K562 (cell line): ENCODE measurements around the gene MED15. TPM values are rescaled to one million over a fixed set of nuclear protein-coding genes. Genes with fewer than 3 reads are reported as not detected.

Source experiments
- ATAC-seq: fragments of 200-7000 bp; cut with Tn5 transposase; 3 replicates; pipeline ENCODE4 v1.9.1; 2020; ENCODE audit warnings: moderate library complexity
- BruUV-seq: library from RNA; stranded (reverse); fragments of 400-500 nt; replicated peaks from 2 replicates; lab custom pipeline; 2021; lab: Mats Ljungman, UMichigan
- CTCF ChIA-PET: fragments of 300-600 bp; formaldehyde crosslinking; extraction: SDS; loops from one replicate; lab custom pipeline; 2021; ENCODE audit warnings: low intra/inter-chr PET ratio; lab: Yijun Ruan, JAX
- POLR2A ChIA-PET: fragments of 300-600, 350-650 bp; sonication (Branson Sonifier 250); formaldehyde crosslinking; extraction: SDS; loops from one replicate; lab custom pipeline; 2021; ENCODE audit warnings: antibody characterized with exemption, inconsistent platforms; lab: Yijun Ruan, JAX
- DNase-seq, 4 experiments: peaks; one replicate each; pipeline versions ENCODE4 v3.0.0 to v3.0.0-alpha.2; 2011 to 2018; ENCODE audit warnings: low spot score in 3 of 4, mixed read lengths in 3 of 4; ENCODE audit errors: extremely low read depth in 1 of 4
- FAIRE-seq: peaks from 2 replicates; lab custom pipeline; 2011; peaks lifted over from hg19 to GRCh38; lab: Jason Lieb, UNC
- H2AFZ ChIP-seq: 2 replicates; pipeline ENCODE4 v1.6.0; 2011; ENCODE audit warnings: low read depth, low read length, control low read depth, inconsistent platforms
- H3K27ac ChIP-seq: fragments of 200-600 bp; 3 replicates; pipeline ENCODE4 v1.8.0; 2011; ENCODE audit warnings: low read depth, mild to moderate bottlenecking, control low read depth, inconsistent platforms, low read length, moderate library complexity, mixed read lengths; ENCODE audit errors: extremely low read depth
- H3K27me3 ChIP-seq, 2 experiments: fragments of 300-600 bp in 1 of 2; 2 replicates in 1 of 2; 3 replicates in 1 of 2; pipeline versions ENCODE4 v1.6.0 to v1.8.0; 2011; ENCODE audit warnings: inconsistent platforms in 2 of 2, low read length in 2 of 2, mild to moderate bottlenecking in 1 of 2, mixed read lengths in 1 of 2, moderate library complexity in 1 of 2; ENCODE audit not compliant: control insufficient read depth in 2 of 2, insufficient read depth in 2 of 2
- H3K36me3 ChIP-seq: fragments of 300-600 bp; 3 replicates; pipeline ENCODE4 v1.8.0; 2011; ENCODE audit warnings: mild to moderate bottlenecking, low read length, inconsistent platforms; ENCODE audit not compliant: control insufficient read depth, insufficient read depth
- H3K4me1 ChIP-seq, 2 experiments: fragments of 200-600 bp in 1 of 2; replicated peaks in 1 of 2; 2 replicates in 1 of 2; 3 replicates in 1 of 2; pipeline versions ENCODE4 v1.5.1 to v1.8.0; 2011; ENCODE audit warnings: inconsistent platforms in 2 of 2, low read length in 2 of 2, mild to moderate bottlenecking in 1 of 2, mixed read lengths in 1 of 2, moderate library complexity in 1 of 2; ENCODE audit not compliant: control insufficient read depth in 2 of 2, insufficient read depth in 2 of 2
- H3K4me2 ChIP-seq: 2 replicates; pipeline ENCODE4 v1.6.1; 2011; ENCODE audit warnings: low read length, control low read depth, inconsistent platforms, mixed read lengths; ENCODE audit not compliant: insufficient read depth
- H3K4me3 ChIP-seq: fragments of 200-600 bp; sonication (generic), shearing (Covaris generic); 2 replicates; pipeline ENCODE4 v1.5.1; 2016; ENCODE audit warnings: control low read depth, inconsistent platforms
- H3K79me2 ChIP-seq: fragments of 200-600 bp; 3 replicates; pipeline ENCODE4 v1.8.0; 2011; ENCODE audit warnings: low read length, inconsistent platforms; ENCODE audit not compliant: control insufficient read depth, insufficient read depth
- H3K9ac ChIP-seq, 2 experiments: 2 replicates each; pipeline versions ENCODE4 v1.6.0 to v1.6.1; 2011; ENCODE audit warnings: low read depth in 2 of 2, low read length in 2 of 2, control low read depth in 1 of 2, inconsistent platforms in 1 of 2, mild to moderate bottlenecking in 1 of 2, mixed read lengths in 1 of 2; ENCODE audit not compliant: insufficient read depth in 1 of 2
- H3K9me1 ChIP-seq: one replicate; pipeline ENCODE4 v1.6.0; 2011; ENCODE audit warnings: inconsistent platforms, mild to moderate bottlenecking, low read length, moderate library complexity; ENCODE audit not compliant: control insufficient read depth, insufficient read depth
- H3K9me3 ChIP-seq: replicated peaks from 2 replicates; pipeline ENCODE4 v1.5.1; 2011; ENCODE audit warnings: low read depth, low read length, inconsistent platforms; ENCODE audit not compliant: control insufficient read depth, insufficient read depth
- H4K20me1 ChIP-seq: replicated peaks from 2 replicates; pipeline ENCODE4 v1.6.1; 2011; ENCODE audit warnings: low read length, inconsistent platforms, mixed read lengths; ENCODE audit not compliant: control insufficient read depth, insufficient read depth
- CBFB ChIP-seq: sonication (generic); formaldehyde crosslinking; IDR thresholded peaks from 2 replicates; pipeline ENCODE4 v1.4.0; 2020; ENCODE audit warnings: mild to moderate bottlenecking, missing genetic modification reagents
- DPF2 ChIP-seq: fragments of 450-650 bp; IDR thresholded peaks from 2 replicates; pipeline ENCODE4 v1.6.1; 2016
- ELF2 ChIP-seq: fragments of 250-450 bp; sonication (Bioruptor Pico); IDR thresholded peaks from 2 replicates; pipeline ENCODE4 v1.5.0; 2021; ENCODE audit warnings: mild to moderate bottlenecking
- HNRNPK ChIP-seq: fragments of 200-400 bp; formaldehyde crosslinking; IDR thresholded peaks from one replicate; pipeline ENCODE4 v1.6.1; 2018; ENCODE audit warnings: mild to moderate bottlenecking, low read depth, low read length; ENCODE audit not compliant: poor library complexity, severe bottlenecking
- NR2C2 ChIP-seq, 2 experiments: fragments of 200-800 bp in 1 of 2; sonication (Bioruptor generic) in 1 of 2; sonication (generic) in 1 of 2; formaldehyde crosslinking in 1 of 2; IDR thresholded peaks; 2 replicates each; pipeline versions ENCODE4 v1.6.1 to v1.8.0; 2016 to 2022; ENCODE audit warnings: mild to moderate bottlenecking in 1 of 2, missing compliant biosample characterization in 1 of 2, missing genetic modification characterization in 1 of 2, missing genetic modification reagents in 1 of 2
- RBFOX2 ChIP-seq: fragments of 200-400 bp; formaldehyde crosslinking; IDR thresholded peaks from 2 replicates; pipeline ENCODE4 v1.6.1; 2017; ENCODE audit warnings: low read depth, mild to moderate bottlenecking, low read length, moderate library complexity
- WGBS: fragments of 100-300 bp; shearing (Covaris generic); methylation state at CpG from one replicate; pipeline ENCODE4 v1.1.6; 2016; ENCODE audit warnings: low coverage, mixed read lengths; ENCODE audit not compliant: insufficient coverage; ENCODE audit errors: missing lambda C conversion rate; 5-methylcytosine and 5-hydroxymethylcytosine counted together
- in situ Hi-C: fragments of 300-500 bp; cut with MboI; formaldehyde crosslinking; loops from 4 replicates; pipeline ENCODE4 v1.15.0; 2018; ENCODE audit warnings: inconsistent platforms, mixed read lengths
- intact Hi-C: fragments of 100-400 bp; cut with micrococcal nuclease; formaldehyde crosslinking; loops from 2 replicates; pipeline ENCODE4 v1.14.2; 2022
- polyA plus RNA-seq, 8 experiments: library from polyadenylated mRNA; depleted of rRNA in 4 of 8; stranded (reverse) in 5 of 8; unstranded in 3 of 8; fragments of >200 nt; fragmentation: Nextera tagmentation in 2 of 8; fragmentation: Illumina TruSeq in 1 of 8; extraction: Ambion mirVana in 2 of 8; extraction: Trizol in 1 of 8; gene quantifications; 2 replicates each; pipeline versions ENCODE4 v1.2.1 to v1.2.3, GENCODE V29; 2011 to 2014; ENCODE audit warnings: inconsistent platforms in 1 of 8, missing spikeins in 1 of 8
- total RNA-seq, 7 experiments: library from RNA; depleted of rRNA in 6 of 7; stranded (reverse); fragments of >200 nt in 6 of 7; fragmentation: Illumina TruSeq in 2 of 7; extraction: Trizol in 2 of 7; gene quantifications; 2 replicates each; pipeline versions ENCODE4 v1.2.1 to v1.2.3, GENCODE V29; 2011 to 2021; ENCODE audit warnings: low replicate concordance in 1 of 7
- TF ChIP-seq, protein P1 (sequence below): fragments of 450-650 bp; IDR thresholded peaks from 2 replicates; pipeline ENCODE4 v1.6.1; 2016; ENCODE audit warnings: borderline replicate concordance
- TF ChIP-seq, protein P2 (sequence below): fragments of 450-650 bp; IDR thresholded peaks from 2 replicates; pipeline ENCODE4 v1.6.1; 2017; ENCODE audit warnings: antibody characterized with exemption
- TF ChIP-seq, protein P3 (sequence below): fragments of 150-350 bp; conservative IDR thresholded peaks from 2 replicates; pipeline ENCODE4 v1.6.1; 2014; ENCODE audit warnings: low read length
- TF ChIP-seq, protein P4 (sequence below): sonication (generic); formaldehyde crosslinking; IDR thresholded peaks from 2 replicates; pipeline ENCODE4 v1.8.1; 2023; ENCODE audit warnings: mild to moderate bottlenecking, missing genetic modification reagents

MED15 gene
- total and polyA plus RNA-seq, 9 of the 15 experiments (the other 6 are each of a cell fraction or from before 2014, with no cell fraction given): 4.0 to 271 (median 60.1) TPM

DNA sequence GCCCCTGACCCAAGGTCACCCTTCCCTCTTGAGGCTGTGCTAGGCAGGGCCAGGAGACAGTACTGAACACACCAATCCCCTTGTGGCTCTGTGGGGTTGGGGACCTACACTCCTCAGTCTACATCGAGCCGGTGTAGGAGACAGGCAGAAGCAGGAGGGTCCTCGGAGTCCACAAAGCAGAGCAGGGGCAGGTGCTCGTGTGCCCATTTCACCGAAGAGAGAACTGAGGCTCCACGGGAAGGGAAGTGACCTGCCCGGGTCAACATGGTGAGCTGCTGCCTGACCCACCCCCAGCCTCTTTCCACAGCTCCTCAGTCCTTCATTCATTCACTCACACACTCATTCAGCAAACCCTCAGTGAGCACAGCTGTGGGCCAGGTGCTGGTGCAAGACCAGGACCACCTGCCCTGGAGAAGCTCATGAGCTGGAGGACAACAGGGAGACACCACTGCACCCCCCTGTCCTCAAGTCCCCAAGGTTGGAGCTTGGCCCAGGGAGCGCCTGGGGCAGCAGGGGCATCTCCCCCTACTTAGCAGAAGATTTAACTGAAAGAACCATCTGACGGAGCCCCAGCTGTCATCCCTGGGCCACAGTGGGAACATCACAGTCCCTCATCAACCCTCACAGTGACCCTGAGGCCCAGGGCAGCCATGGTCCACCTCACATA is 127.3 kb downstream of the MED15 start:
- FAIRE-seq: no peak
- intact Hi-C loops (no loop called here), in situ Hi-C loops (no loop called here)
- no TSS peak for BruUV-seq
- Histone ChIP-seq H3K9me3 (0 out of 2 replicates have a peak, but pooled peaks cover 1% of the 10 kb centered on the region), H3K27ac (no peak overlapping the region), H3K9ac (peak overlapping the region in 1 of 2 experiments; percentile 2; a peak in 2 of 4 replicates), H3K27me3 (peaks cover 10 to 65% of the 10 kb centered on the region in 2 experiments; a peak in 4 of 5 replicates), H3K9me1 (peaks cover 3% of the 10 kb centered on the region), H3K4me3 (no peak overlapping the region), H3K4me2 (no peak overlapping the region), H3K36me3 (no peaks in the 10 kb centered on the region), H4K20me1 (peaks cover 27% of the 10 kb centered on the region; the same call in 1 of the 2 replicates), H2AFZ (no peak overlapping the region), H3K79me2 (no peaks in the 10 kb centered on the region), H3K4me1 (peaks cover 0 to 7% of the 10 kb centered on the region in 2 experiments; a peak in 2 of 5 replicates)
- no peak for DNase-seq
- ATAC-seq: peak; percentile 2; the same call in 2 of the 3 replicates
- ChIA-PET POLR2A (interaction anchor here (0.6 to 15.5 kb wide), 12 partner anchors 8 to 126 kb away, joined by 3 to 234 read pairs (median 4); no protein-coding TSS in a partner anchor), CTCF (no interaction called here)
- WGBS: 7% methylated on average over 9 of the region's 9 CpGs
- TF ChIP-seq HNRNPK (no peak), RBFOX2 (no peak), DPF2 (no peak), NR2C2 (CRISPR knock-in tag; IDR thresholded peaks at IDR 0.05) (peak; percentile 76; the same call in 1 of the 2 replicates), NR2C2 (tag; IDR thresholded peaks at IDR 0.05) (no peak), CBFB (CRISPR knock-in tag) (peak; percentile 30; the same call in 1 of the 2 replicates), ELF2 (CRISPR knock-in tag) (no peak)
- TF ChIP-seq, protein P1, sequence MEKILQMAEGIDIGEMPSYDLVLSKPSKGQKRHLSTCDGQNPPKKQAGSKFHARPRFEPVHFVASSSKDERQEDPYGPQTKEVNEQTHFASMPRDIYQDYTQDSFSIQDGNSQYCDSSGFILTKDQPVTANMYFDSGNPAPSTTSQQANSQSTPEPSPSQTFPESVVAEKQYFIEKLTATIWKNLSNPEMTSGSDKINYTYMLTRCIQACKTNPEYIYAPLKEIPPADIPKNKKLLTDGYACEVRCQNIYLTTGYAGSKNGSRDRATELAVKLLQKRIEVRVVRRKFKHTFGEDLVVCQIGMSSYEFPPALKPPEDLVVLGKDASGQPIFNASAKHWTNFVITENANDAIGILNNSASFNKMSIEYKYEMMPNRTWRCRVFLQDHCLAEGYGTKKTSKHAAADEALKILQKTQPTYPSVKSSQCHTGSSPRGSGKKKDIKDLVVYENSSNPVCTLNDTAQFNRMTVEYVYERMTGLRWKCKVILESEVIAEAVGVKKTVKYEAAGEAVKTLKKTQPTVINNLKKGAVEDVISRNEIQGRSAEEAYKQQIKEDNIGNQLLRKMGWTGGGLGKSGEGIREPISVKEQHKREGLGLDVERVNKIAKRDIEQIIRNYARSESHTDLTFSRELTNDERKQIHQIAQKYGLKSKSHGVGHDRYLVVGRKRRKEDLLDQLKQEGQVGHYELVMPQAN: no peak
- TF ChIP-seq, protein P2, sequence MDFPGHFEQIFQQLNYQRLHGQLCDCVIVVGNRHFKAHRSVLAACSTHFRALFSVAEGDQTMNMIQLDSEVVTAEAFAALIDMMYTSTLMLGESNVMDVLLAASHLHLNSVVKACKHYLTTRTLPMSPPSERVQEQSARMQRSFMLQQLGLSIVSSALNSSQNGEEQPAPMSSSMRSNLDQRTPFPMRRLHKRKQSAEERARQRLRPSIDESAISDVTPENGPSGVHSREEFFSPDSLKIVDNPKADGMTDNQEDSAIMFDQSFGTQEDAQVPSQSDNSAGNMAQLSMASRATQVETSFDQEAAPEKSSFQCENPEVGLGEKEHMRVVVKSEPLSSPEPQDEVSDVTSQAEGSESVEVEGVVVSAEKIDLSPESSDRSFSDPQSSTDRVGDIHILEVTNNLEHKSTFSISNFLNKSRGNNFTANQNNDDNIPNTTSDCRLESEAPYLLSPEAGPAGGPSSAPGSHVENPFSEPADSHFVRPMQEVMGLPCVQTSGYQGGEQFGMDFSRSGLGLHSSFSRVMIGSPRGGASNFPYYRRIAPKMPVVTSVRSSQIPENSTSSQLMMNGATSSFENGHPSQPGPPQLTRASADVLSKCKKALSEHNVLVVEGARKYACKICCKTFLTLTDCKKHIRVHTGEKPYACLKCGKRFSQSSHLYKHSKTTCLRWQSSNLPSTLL: no peak
- TF ChIP-seq, protein P3, sequence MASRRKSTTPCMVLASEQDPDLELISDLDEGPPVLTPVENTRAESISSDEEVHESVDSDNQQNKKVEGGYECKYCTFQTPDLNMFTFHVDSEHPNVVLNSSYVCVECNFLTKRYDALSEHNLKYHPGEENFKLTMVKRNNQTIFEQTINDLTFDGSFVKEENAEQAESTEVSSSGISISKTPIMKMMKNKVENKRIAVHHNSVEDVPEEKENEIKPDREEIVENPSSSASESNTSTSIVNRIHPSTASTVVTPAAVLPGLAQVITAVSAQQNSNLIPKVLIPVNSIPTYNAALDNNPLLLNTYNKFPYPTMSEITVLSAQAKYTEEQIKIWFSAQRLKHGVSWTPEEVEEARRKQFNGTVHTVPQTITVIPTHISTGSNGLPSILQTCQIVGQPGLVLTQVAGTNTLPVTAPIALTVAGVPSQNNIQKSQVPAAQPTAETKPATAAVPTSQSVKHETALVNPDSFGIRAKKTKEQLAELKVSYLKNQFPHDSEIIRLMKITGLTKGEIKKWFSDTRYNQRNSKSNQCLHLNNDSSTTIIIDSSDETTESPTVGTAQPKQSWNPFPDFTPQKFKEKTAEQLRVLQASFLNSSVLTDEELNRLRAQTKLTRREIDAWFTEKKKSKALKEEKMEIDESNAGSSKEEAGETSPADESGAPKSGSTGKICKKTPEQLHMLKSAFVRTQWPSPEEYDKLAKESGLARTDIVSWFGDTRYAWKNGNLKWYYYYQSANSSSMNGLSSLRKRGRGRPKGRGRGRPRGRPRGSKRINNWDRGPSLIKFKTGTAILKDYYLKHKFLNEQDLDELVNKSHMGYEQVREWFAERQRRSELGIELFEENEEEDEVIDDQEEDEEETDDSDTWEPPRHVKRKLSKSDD: no peak
- TF ChIP-seq, protein P4, sequence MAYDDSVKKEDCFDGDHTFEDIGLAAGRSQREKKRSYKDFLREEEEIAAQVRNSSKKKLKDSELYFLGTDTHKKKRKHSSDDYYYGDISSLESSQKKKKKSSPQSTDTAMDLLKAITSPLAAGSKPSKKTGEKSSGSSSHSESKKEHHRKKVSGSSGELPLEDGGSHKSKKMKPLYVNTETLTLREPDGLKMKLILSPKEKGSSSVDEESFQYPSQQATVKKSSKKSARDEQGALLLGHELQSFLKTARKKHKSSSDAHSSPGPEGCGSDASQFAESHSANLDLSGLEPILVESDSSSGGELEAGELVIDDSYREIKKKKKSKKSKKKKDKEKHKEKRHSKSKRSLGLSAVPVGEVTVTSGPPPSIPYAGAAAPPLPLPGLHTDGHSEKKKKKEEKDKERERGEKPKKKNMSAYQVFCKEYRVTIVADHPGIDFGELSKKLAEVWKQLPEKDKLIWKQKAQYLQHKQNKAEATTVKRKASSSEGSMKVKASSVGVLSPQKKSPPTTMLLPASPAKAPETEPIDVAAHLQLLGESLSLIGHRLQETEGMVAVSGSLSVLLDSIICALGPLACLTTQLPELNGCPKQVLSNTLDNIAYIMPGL (CRISPR knock-in tag): 0 out of 2 replicates have a peak, but pooled peaks have one; percentile 30
